Ovary (tissue), 9 donors: ENCODE measurements around the gene C2CD2L. TPM values are rescaled to one million over a fixed set of nuclear protein-coding genes. Genes with fewer than 3 reads are reported as not detected.
A peak's percentile ranks its signal among the peaks of the same experiment; 100 is the strongest.

ENCODE experiments used
- DNase-seq, 5 donors: peaks; one replicate each; pipeline ENCODE4 v3.0.0-alpha.2; 2019 to 2020
- H3K27ac ChIP-seq, 2 donors: fragments of 200-600 bp; one replicate each; pipeline versions ENCODE4 v1.5.1 to v1.8.0; 2019 to 2022
- H3K27me3 ChIP-seq: fragments of 200-600 bp; one replicate; pipeline ENCODE4 v1.8.0; 2022
- H3K36me3 ChIP-seq: fragments of 200-600 bp; sonication (generic); one replicate; pipeline ENCODE4 v1.5.1; 2019
- H3K4me1 ChIP-seq: one replicate; pipeline ENCODE4 v1.8.1; 2013; ENCODE audit warnings: mild to moderate bottlenecking, moderate library complexity; ENCODE audit not compliant: insufficient read depth
- H3K4me3 ChIP-seq: fragments of 200-600 bp; sonication (generic); one replicate; pipeline ENCODE4 v1.5.1; 2017
- H3K9me3 ChIP-seq, 2 donors: fragments of 200-600 bp in 1 of 2; sonication (generic) in 1 of 2; one replicate each; pipeline versions ENCODE4 v1.5.1 to v1.8.1; 2013 to 2019; ENCODE audit warnings: mild to moderate bottlenecking in 1 of 2, moderate library complexity in 1 of 2
- CTCF ChIP-seq, 3 donors: fragments of 450-650 bp in 2 of 3; fragments of 200-600 bp in 1 of 3; IDR thresholded peaks; one replicate each; pipeline versions ENCODE4 v1.5.1 to v1.8.0; 2016 to 2022; ENCODE audit warnings: antibody characterized with exemption in 3 of 3, mild to moderate bottlenecking in 1 of 3
- EP300 ChIP-seq: sonication (generic); formaldehyde crosslinking; IDR thresholded peaks from one replicate; pipeline ENCODE4 v1.6.1; 2017; ENCODE audit warnings: antibody characterized with exemption
- POLR2A ChIP-seq: fragments of 450-650 bp; IDR thresholded peaks from one replicate; pipeline ENCODE4 v1.6.1; 2017; ENCODE audit warnings: antibody characterized with exemption, mild to moderate bottlenecking, moderate library complexity
- WGBS, 3 donors: extraction: QIAGEN DNeasy Blood & Tissue Kit in 1 of 3; methylation state at CpG; one replicate each; pipeline versions ENCODE4 v1.1.5 to v1.1.7; 2013 to 2017; 5-methylcytosine and 5-hydroxymethylcytosine counted together
- intact Hi-C, 4 donors: fragments of 100-400 bp; cut with DNase I; formaldehyde crosslinking; loops; one replicate each; pipeline versions ENCODE4 v1.11.0 to v1.15.1; 2022 to 2023
- polyA plus RNA-seq, 2 donors: library from polyadenylated mRNA; stranded (reverse); fragments of 200-250 nt in 1 of 2; fragments of 350-450 nt in 1 of 2; fragmentation: Illumina TruSeq in 1 of 2; extraction: RNeasy Lipid Tissue Mini Kit (QIAGEN cat#74804) in 1 of 2; gene quantifications; one replicate each; pipeline ENCODE4 v1.2.3, GENCODE V29; 2013 to 2014
- total RNA-seq, 7 donors: library from RNA; depleted of rRNA in 2 of 7; stranded (reverse); fragments of >200 nt in 2 of 7; fragmentation: NEBNext Ultra II Directional in 3 of 7; extraction: Animal tissue kit (Norgen Biotek cat#: 25700) in 3 of 7; gene quantifications; one replicate each; pipeline versions ENCODE4 v1.1.0 to v1.2.4, GENCODE V29; 2016 to 2023
- donor health status: DM: no; HTN: no; CAD: no; lungs with moderate emphysema.
- donor health status: DM: no; HTN: no; CAD: no.
- donor health status: Bipolar disorder and iron deficiency.
- donor health status: DM: yes; HTN: yes; CAD: no.
- donor health status: DM: no; HTN: no; CAD: no.
- donor health status: DM: yes; HTN: yes; CAD: no.

C2CD2L gene
- total and polyA plus RNA-seq, 9 donors: 2.8 to 13.6 (median 6.9) TPM

- intact Hi-C loops: no loop called here
- no peaks in the 10 kb centered on the region for H3K9me3 ChIP-seq
- H3K36me3 ChIP-seq: no peaks in the 10 kb centered on the region
- WGBS, 3 donors: 94 to 96% (median 94%) methylated on average over 5 of the region's 5 CpGs
- H3K27ac ChIP-seq: no peak overlapping the region
- TF ChIP-seq EP300 (no peak), CTCF (IDR thresholded peaks at IDR 0.05) (no peak), POLR2A (no peak)
- H3K4me1 ChIP-seq: peaks cover 10% of the 10 kb centered on the region
- no peaks in the 10 kb centered on the region for H3K27me3 ChIP-seq
- DNase-seq: no peak
- no peak overlapping the region for H3K4me3 ChIP-seq
These were observed 11.1 kb downstream of the C2CD2L start for GRCh38 chr11:119118227-119118626.

GRCh38 chr11:119118946-119119345 lies 11.8 kb downstream of the C2CD2L start:
- H3K9me3 ChIP-seq: no peaks in the 10 kb centered on the region
- DNase-seq: no peak
- no peaks in the 10 kb centered on the region for H3K36me3 ChIP-seq
- H3K4me3 ChIP-seq: no peak overlapping the region
- intact Hi-C loops: no loop called here
- H3K27ac ChIP-seq: no peak overlapping the region
- TF ChIP-seq CTCF (IDR thresholded peaks at IDR 0.05) (no peak), POLR2A (no peak), EP300 (no peak)
- WGBS, 3 donors: 88 to 92% (median 90%) methylated on average over 1 of the region's 1 CpG
- H3K4me1 ChIP-seq: peaks cover 10% of the 10 kb centered on the region
- H3K27me3 ChIP-seq: no peaks in the 10 kb centered on the region

GRCh38 chr11:119120639-119121007 lies 13.5 kb downstream of the C2CD2L start:
- Histone ChIP-seq H3K27me3 (no peaks in the 10 kb centered on the region), H3K36me3 (no peaks in the 10 kb centered on the region), H3K9me3 (no peaks in the 10 kb centered on the region), H3K4me1 (peaks cover 10% of the 10 kb centered on the region), H3K4me3 (peak overlapping the region; percentile 47), H3K27ac (peak overlapping the region; percentile 28 to 79)
- no peak for TF ChIP-seq POLR2A
- no peak for TF ChIP-seq CTCF (IDR thresholded peaks at IDR 0.05)
- TF ChIP-seq EP300: no peak
- intact Hi-C loops: no loop called here
- no peak for DNase-seq
- 7 to 15% (median 11%) methylated on average over 5 of the region's 5 CpGs for WGBS, 3 donors

GRCh38 chr11:119121008-119121810 lies 14.1 kb downstream of the C2CD2L start, which contains the start of gene HINFP:
Gene HINFP (plus strand): TSS chr11:119121580. CDS start chr11:119126945, 5,365 bp downstream.
- Histone ChIP-seq H3K36me3 (no peaks in the 10 kb centered on the region), H3K27me3 (no peaks in the 10 kb centered on the region), H3K4me1 (peaks cover 10% of the 10 kb centered on the region), H3K4me3 (peak within 1 kb of the TSS; percentile 96), H3K27ac (peak within 1 kb of the TSS; percentile 28 to 79), H3K9me3 (no peaks in the 10 kb centered on the region)
- DNase-seq: peak; percentile 99 to 100 (median 100)
- TF ChIP-seq POLR2A (peak; percentile 69), CTCF (IDR thresholded peaks at IDR 0.05) (no peak)
- WGBS, 3 donors: 0 to 1% (median 1%) methylated on average over 39 to 54 of the region's 54 CpGs
- intact Hi-C loops: no loop called here
